Daoy (cell line): Measurements from ENCODE around the gene IFITM1. TPM values are rescaled to one million over a fixed set of nuclear protein-coding genes. Genes with fewer than 3 reads are reported as not detected.
A peak's percentile ranks its signal among the peaks of the same experiment; 100 is the strongest.
"Not testable (repeated sequence)": the region's sequence is repeated elsewhere in the genome, so short reads cannot be mapped to it uniquely, and the experiment has no call there.

Source experiments
- DNase-seq: peaks from one replicate; pipeline ENCODE4 v3.0.0-alpha.2; 2015; ENCODE audit warnings: low read depth
- total RNA-seq: library from RNA; depleted of rRNA; stranded (reverse); fragments of >200 nt; shearing (Covaris generic); gene quantifications from 2 replicates; pipeline ENCODE4 v1.2.3, GENCODE V29; 2014

Gene IFITM1
- total RNA-seq, 1 experiment from 2014 or later, result 1.2 TPM

DNA sequence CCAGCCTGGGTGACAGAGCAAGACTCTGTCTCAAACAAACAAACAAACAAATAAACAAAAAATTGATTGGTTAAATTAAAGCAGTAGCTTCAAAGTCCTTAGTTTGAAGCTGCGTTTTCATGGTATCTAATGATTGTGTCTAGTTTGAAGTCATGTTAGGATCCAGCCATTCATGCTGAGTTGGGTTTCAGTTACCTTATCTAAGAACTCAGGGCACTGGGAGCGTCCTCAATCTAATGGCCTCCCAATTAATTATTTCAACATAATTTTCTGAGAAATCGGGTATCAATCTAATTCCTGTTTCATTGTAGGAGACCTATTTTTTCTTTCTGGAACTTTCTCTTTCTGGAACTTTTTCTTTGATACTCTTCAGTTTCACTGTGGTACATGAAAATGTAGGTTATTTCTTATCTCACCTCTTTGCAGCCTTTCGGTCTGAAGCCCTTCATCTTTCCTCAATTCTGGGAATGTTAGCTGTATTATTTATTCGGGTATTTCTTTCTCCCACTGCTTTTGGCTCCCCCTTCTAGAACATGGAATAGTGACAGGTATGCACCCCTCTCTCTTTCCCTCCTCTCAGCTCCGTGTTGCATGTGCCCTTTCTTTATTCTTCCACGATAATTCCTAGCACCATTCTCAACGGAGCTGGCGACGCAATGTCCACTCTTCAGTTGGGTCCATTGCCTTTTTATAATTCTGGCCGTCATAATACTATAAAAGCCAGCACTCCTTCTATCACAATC, 31.2 kb downstream of the IFITM1 start:
- no peak for DNase-seq

DNA sequence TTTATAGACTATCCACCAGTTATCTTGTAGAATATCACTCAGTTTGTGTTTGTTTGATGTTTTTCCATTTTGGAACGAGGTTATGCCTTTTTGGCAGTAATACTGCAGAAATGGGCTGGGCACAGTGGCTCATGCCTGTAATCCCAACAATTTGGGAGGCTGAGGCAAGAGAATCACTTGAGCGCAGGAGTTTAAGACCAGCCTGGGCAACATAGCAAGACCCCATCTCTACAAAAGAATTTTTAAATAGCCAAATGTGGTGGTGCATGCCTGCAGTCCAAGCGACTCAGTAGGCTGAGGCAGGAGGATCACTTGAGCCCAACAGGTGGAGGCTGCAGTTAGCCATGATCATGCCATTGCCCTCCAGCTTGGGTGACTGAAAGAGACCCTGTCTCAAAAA, 32.7 kb downstream of the IFITM1 start:
- DNase-seq, result no peak

DNA sequence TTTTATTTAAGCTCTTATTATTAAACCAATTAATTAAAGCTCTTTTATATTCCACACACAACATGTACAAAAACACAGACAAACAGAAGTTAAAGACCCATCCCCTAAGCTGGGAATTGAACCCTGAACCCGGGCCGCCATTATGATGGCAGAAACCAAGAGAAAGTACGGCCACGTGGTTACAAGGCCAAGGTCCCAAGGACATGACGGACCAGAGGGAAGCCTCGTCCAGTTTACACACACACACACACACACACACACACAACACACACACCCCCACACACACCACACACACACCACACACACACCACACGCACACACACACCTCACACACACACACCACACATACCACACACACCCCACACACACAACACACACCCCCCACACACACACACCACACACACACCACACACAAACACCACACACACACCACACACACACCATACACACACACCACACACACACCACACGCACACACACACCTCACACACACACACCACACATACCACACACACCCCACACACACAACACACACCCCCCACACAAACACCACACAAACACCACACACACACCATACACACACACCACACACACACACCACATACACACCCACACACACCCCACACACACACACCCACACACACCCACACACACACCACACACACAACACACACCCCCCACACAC, 35.6 kb downstream of the IFITM1 start:
- not testable (repeated sequence) for DNase-seq

DNA sequence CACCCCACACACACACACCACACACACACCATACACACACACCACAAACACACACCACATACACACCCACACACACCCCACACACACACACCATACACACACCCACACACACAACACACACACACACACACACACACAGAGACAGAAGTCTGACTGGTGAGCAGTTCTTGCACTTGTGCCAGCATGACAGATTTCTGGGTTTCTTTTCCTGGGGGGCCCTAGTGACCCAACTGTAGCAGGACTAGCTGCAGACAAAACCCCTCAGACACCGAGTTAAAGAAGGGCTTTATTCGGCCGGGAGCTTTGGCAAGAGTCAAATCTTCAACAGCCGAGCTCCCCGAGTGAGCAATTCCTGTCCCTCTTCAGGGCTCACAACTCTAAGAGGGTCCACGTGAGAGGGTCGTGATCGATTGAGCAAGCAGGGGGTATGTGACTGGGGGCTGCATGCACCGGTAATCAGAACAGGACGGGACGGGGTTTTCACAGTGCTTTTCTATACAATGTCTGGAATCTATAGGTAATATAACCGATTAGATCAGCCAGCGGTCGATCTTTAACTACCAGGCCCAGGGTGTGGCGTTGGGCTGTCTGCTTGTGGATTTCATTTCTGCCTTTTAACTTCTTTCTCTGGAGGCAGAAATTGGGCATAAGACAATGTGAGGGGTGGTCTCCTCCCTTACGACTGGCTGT, 36.3 kb downstream of the IFITM1 start:
- not testable (repeated sequence) for DNase-seq

DNA sequence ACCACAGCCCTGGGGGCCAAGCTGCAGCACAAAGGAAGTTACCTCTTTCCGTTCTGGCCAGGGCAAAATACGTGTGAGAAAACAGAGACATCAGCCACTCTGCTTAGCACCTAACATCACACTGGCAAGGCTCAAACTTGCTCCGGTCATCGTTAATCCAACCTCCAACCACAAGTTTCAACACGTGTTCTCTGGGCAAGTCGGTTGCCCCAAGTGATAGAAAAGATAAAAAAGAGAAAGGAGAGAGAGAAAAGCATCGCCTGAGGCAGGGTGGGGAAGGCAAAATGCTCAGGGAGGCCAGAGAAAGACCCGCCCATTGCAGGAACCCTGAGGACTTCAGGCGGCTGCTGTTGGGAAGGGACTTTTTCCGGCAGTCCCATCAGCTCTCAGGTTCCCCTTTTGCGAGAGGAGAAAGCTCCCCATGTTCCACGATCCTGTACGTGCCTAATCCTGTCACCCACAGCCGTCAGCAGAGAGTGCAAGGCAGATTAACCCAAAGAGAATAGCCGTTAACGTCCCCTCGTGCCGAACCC, 36.9 kb downstream of the IFITM1 start:
- DNase-seq, result no peak

DNA sequence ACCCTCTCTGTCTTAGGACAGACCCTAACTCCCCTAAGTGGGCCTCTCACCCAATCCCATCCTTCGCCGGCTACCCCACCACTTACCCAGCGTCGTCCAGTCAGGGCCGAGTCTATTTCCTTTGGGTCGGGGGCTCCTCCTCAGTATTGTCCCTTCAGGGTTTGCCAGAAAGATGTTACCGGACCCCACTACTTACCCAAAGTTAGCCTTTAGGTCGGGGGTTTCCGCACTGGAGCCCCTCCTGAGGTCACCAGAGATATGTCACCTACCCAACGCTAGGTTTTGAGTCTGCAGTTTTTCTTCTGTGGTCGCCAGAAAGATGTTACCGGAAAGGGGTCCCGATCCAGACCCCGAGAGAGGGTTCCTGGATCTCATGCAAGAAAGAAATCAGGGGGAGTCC, 37.6 kb downstream of the IFITM1 start:
- no peak for DNase-seq

DNA sequence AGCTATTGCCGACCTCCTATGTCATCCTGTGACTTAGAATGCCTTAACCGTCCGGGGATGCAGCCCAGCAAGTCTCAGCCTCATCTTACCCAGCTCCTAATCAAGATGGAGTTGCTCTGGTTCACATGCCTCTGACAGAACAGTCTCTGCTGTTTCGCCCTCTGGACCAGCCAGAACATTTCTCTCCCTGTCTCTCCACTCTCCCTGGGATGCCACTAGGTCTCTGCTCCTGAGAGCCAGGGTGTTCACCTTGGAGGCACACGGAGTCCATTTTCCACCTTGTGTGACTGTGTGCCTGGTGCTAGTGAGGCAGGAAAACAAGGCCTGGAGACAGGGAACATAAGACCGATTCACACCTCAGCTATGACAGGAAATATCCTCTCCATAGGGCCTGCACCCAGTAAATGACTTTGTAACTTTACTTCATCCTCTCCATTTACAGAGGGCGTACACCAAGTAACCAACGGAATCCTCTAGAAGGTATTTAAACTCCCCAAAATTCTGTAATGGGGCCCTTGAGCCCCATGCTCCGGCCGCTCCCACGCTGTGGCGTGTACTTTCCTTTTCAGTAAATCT, 38.7 kb downstream of the IFITM1 start:
- DNase-seq, result no peak

DNA sequence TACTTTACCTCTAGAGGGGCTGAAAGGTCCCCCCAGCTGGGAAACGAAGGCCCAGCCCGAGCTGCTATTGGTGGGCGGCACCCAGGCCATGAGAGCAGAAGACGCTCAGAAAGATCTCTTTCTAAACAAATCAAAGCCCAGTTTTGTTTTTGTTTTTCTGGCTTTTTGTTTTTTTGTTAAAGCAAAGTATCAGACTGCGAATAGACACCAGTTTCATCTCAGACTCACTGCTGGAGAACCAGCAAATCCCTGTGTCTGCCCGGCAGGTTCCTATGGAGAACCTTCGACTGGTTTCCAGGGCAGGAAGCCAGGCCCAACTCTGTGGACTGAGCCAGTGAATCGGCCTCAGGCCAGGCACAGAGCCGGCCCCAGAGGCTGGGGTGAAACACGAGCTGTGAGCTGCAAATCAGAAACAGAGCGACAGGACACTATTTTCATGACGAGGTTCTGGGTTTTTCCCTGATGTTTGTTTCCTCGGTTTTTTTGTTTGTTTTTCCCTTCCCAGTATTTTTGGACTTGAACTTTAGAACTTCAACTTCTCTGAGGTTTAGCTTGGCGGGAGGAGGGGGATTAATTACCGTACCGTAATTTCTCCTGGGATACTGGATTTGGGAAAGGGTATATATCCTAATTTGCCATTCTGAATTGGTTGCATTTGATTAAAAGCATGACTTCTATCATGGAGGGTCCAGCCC, 39.5 kb downstream of the IFITM1 start:
- DNase-seq, result no peak

DNA sequence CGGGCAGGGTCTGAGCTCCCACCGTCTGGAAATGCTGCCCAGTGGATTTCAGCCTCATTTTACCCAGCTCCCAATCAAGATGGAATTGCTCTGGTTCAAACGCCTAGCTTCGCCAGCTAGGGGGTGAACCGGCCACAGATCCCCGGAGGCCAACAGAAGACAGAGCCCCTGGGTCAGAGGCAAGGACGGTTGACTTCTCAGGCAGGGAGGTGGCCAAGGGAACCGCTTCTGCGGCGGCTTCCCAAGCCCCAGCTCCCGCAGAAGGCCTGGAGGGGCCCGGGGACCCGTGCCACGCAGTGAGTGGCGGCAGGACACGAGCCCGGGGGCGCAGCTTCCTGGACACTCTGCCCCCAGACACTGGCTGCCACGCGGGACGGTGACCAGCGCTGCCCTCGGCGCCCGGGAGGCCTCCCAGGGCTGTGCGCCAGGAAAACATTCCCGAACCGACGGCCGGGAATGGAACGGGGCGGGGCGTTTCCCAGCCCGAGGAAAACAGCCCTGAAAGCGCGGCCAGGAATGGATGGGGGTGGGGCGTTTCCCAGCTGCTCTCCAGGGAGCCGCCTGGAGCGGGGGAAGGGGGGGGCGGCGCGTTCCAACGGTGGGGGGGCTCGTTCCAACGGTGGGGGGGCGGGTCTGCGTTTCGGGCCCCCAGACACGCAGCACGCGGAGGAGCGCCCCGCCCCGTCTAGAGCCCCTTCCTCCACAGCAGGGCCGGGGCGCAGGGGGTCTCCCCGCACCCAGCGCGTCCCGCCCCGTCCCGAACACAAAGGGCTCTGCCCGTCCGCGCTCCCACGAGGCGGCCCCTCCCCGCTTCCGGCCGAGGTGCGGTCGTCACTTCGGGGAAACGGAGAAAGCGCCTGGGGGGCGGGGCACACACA, 42.0 kb downstream of the IFITM1 start:
- DNase-seq, result peak; percentile 84

DNA sequence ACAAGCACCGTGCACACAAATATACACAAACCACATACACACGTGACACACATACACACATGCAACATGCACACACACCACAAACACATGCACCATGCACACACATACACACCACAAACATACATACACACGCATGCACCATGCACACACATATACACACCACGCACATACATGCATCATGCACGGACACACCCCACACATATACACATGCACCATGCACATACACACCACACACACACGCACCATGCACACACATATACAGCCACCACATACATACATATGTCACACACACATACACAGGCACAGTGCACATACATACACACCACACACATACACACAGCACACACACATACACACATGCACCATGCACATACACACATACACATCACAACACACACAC, 42.8 kb downstream of the IFITM1 start:
- DNase-seq, result no peak

DNA sequence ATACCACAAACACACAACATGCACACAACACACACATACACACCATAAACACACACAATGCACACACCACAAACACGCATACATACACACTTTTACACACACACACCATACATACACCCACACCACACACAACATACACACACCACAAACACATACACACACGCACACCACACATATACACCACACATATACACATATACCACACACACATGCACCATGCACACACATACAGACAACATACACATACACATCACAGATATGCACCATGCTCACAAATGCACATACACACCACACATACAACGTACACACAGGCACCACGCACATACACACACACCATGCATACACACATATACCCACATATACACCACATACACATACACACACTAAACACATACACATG, 43.7 kb downstream of the IFITM1 start:
- DNase-seq, result no peak

DNA sequence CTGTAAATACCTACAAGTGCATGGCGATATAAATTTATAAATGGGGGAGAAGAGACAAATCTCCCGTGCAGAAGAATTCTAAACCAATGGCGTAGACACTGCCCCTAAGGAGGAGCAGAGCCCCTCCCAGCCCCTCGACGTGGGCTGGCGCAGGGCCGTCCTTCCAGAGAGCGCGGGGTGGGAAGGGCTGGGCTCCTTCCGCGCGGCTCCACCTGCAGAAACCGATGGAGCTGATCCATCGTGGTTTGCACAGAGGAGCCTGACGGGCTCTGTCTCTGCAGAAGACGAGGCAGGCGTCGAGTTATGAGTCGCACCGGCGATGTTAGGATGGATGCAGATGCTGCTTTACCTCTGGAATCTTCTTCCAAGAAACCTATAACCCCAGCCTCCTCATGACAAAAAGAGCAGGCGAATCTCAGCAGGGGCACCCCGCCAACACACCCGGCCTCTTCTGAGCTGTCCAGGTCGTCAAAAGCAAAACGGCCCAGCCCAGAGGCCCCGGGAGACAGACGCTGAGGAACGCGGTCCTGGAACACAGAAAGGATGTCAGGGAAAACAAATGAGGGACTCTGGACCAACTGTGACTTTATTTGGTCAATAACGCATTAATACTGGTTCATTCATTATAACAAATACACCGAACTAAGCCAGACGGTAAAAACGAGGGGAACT, 44.4 kb downstream of the IFITM1 start:
- DNase-seq, result no peak

DNA sequence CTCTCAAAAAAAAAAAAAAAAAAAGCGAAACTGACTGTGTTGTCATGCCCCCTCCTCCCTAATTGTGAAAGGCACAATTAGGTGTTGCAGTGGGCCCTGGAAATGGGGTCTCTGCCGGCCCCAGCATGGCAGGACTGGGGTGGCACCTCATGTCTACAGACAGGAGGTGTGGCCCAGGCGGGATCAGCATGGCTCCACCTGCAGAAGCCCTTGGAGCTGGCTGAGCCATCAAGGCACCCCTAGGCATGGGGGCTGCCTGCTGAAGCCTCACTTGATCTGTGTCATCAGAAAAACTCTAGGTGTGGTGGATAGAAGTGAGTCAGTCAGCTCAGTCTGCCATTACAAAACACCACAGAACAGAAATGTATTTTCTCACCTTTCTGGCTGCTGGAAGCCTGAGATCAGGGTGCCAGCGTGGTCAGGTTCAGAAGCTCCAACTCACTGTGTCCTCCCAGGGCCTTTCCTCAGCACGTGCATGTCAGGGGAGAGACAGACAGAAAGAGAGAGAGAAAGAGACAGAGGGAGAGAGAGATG, 45.4 kb downstream of the IFITM1 start:
- no peak for DNase-seq

DNA sequence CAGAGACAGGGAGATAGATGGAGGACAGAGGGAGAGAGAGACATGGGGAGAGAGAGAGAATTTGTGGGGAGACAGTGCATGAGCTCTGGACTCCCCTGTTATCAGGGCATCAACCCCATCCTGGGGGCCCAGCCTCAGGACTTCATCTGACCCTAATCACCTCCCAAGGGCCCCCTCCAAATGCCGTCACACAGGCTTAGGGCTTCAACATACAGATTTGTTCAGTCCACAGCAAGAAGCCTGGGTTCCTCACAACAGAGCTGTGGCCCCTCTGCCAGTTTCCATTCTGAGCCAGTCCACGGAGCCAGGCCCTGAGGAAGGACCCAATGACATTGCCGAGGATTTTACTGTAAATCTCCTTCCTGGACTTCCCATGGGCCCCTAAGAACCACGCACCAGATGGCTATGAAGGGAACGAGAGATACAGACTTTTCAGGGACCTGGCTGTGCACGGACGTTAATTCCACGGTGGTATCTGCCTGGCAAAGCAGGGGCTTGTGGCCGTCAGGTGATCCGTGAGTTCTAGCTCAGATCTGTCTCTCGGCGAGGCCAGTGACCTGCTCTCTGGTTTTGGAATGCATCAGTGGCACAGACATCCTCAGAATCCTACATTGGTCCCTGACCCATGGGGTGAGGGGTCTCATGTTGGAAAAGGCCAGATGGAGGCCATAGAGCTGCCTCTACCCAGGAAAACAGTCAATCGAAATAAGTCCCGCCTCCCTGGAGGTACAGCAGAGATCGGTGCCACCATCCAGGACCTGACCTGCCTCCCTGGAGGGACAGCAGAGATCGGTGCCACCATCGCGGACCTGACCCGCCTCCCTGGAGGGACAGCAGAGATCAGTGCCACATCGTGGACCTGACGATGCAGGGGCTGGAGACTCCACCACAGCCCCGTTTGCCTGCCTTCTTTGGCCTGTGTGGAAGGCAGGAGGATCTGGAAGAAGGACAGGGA, 46.8 kb downstream of the IFITM1 start:
- no peak for DNase-seq

DNA sequence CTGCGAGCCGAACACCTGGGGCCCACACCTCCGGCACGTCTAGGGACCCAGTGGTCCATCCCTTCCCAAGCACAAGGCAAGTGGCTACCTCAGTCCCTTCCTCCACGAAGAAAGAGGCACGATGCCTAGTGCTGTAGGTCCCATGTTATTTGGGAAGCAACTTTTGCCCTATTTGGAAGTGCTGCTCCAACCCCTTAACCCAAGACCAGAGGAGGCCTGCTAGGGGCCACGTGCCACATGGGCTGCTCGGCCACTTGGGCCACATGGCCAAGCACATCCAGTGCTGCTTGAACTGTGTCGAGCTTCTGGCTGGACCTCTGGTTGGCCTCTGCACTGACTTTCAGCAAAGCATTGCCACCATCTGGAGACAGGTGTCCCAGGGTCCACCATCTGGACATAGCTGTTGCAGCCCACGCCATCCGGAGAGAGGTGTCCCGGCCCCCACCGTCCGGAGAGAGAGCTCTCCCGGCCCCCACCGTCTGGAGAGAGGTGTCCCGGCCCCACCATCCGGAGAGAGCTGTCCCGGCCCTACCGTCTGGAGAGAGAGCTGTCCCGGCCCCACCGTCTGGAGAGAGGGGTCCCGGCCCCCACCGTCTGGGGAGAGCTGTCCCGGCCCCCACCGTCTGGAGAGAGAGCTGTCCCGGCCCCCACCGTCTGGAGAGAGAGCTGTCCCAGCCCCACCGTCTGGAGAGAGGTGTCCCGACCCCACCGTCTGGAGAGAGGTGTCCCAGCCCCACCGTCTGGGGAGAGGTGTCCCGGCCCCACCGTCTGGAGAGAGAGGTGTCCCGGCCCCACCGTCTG, 49.0 kb downstream of the IFITM1 start:
- no peak for DNase-seq

DNA sequence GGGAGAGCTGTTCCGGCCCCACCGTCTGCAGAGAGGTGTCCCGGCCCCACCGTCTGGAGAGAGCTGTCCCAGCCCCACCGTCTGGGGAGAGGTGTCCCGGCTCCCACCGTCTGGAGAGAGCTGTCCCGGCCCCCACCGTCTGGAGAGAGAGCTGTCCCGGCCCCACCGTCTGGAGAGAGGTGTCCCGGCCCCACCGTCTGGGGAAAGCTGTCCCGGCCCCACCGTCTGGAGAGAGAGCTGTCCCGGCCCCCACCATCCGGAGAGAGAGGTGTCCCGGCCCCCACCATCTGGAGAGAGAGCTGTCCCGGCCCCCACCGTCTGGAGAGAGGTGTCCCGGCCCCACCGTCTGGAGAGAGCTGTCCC, 49.6 kb downstream of the IFITM1 start:
- DNase-seq, result not testable (repeated sequence)

DNA sequence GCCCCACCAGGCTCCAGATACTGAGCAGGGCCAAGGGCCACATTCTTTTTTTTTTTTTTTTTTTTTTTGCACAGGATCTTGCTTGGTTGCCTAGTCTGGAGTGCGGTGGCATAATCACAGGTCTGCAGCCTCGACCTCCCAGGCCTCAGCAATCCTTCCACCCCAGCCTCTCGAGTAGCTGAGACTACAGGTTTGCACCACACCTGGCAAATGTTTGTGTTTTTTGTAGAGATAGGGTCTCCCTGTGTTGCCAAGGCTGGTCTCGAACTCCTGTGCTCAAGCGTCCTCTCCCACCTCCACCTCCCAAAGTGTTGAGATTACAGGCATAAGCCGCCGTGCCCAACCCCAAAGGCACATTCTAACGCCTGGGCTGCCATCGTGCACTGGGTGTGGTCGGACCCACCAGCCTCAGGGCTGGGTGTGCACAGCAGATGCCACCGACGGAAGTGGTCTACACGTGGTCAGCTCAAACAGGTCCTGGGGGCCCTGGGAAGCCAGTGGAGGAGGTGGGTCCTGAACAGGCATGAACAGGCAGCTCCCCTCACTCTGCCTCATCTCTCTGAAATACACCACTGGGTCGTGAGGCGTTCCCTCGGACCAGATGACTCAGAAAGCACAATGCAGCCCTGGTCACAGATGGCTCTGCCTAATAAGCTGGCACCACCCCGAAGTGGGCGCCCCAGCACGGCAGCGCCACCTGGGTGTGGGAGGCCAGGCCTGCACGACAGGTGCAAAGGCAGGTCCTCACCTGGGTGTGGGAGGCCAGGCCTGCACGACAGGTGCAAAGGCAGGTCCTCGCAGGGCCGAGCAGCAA, 50.3 kb downstream of the IFITM1 start:
- DNase-seq, result peak; percentile 55
